HEK293T (cell line): ENCODE data around the gene DLK2.
"Not testable (repeated sequence)": the region's sequence is repeated elsewhere in the genome, so short reads cannot be mapped to it uniquely, and the experiment has no call there.

Experiments
- CTBP1 ChIP-seq: fragments of 450-650 bp; IDR thresholded peaks from 2 replicates; pipeline ENCODE4 v1.6.1; 2016; ENCODE audit warnings: borderline replicate concordance
- ELF4 ChIP-seq: fragments of 450-650 bp; IDR thresholded peaks from 2 replicates; pipeline ENCODE4 v1.6.1; 2017; ENCODE audit warnings: antibody characterized with exemption
- FOXM1 ChIP-seq: fragments of 450-650 bp; IDR thresholded peaks from 2 replicates; pipeline ENCODE4 v1.6.1; 2017; ENCODE audit warnings: mild to moderate bottlenecking, borderline replicate concordance
- HDGF ChIP-seq: fragments of 450-650 bp; IDR thresholded peaks from 2 replicates; pipeline ENCODE4 v1.6.1; 2017; ENCODE audit warnings: antibody characterized with exemption, borderline replicate concordance
- SUZ12 ChIP-seq: fragments of 450-650 bp; IDR thresholded peaks from 2 replicates; pipeline ENCODE4 v1.6.1; 2016; ENCODE audit warnings: mild to moderate bottlenecking
- ZNF384 ChIP-seq: fragments of 450-650 bp; IDR thresholded peaks from 2 replicates; pipeline ENCODE4 v1.6.1; 2016
- TF ChIP-seq, protein P1 (sequence below): fragments of 450-650 bp; IDR thresholded peaks from 2 replicates; pipeline ENCODE4 v1.6.1; 2016

- not testable (repeated sequence) for TF ChIP-seq SUZ12, HDGF, CTBP1, ELF4, FOXM1, ZNF384
- TF ChIP-seq, protein P1, sequence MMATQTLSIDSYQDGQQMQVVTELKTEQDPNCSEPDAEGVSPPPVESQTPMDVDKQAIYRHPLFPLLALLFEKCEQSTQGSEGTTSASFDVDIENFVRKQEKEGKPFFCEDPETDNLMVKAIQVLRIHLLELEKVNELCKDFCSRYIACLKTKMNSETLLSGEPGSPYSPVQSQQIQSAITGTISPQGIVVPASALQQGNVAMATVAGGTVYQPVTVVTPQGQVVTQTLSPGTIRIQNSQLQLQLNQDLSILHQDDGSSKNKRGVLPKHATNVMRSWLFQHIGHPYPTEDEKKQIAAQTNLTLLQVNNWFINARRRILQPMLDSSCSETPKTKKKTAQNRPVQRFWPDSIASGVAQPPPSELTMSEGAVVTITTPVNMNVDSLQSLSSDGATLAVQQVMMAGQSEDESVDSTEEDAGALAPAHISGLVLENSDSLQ: not testable (repeated sequence)
Measured at GRCh38 chr6:43458154-43458553, 2.8 kb upstream of the DLK2 start.
